Measurements from ENCODE around the gene GGA3.

DNA sequence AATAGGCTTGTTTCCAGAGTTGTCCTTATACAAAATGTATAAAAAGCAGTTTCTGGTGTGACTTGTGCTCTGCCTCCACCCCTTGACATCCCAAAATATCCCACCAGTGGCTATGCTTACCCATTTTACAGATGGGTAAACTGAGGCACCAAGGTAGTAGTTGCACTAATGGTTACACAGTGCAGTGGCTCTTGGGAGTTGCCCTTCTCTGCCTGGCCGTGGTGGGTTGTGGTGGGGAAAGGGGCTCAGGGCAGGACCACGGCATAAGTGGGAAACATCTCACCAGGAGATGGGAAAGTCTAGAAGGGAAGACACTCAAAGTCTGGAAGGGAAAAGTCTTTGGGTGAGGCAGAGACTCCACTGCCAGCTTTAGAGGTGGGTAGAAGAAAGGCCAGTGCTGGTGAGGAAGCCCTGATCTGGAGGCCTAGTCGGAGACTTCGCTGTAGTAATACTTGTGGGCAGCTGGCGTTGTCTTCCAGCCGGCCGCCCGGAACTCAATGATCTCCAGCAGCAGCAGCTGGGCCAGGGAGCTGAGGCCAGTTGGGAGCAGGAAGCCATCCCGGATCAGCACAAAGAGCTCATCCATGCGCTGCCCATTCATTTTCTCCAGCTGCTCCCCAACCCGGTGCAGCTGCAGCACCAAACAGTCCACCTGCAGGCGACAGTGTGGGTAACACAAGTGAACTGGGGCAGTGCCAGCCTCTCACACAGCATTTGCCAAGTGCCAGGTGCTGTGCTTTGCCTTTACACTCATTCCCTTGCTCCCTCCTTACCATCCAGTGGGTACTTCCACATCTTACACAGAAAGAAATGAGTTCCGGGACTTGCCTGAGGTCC is 5.1 kb upstream of the GGA3 start:
- TF ChIP-seq, protein P1, sequence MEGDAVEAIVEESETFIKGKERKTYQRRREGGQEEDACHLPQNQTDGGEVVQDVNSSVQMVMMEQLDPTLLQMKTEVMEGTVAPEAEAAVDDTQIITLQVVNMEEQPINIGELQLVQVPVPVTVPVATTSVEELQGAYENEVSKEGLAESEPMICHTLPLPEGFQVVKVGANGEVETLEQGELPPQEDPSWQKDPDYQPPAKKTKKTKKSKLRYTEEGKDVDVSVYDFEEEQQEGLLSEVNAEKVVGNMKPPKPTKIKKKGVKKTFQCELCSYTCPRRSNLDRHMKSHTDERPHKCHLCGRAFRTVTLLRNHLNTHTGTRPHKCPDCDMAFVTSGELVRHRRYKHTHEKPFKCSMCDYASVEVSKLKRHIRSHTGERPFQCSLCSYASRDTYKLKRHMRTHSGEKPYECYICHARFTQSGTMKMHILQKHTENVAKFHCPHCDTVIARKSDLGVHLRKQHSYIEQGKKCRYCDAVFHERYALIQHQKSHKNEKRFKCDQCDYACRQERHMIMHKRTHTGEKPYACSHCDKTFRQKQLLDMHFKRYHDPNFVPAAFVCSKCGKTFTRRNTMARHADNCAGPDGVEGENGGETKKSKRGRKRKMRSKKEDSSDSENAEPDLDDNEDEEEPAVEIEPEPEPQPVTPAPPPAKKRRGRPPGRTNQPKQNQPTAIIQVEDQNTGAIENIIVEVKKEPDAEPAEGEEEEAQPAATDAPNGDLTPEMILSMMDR (IDR thresholded peaks at IDR 0.05; ENCODE audit: borderline replicate concordance, extremely low read depth, low read length, poor library complexity, severe bottlenecking): no peak
- TF ChIP-seq EZH2 (IDR thresholded peaks at IDR 0.05; ENCODE audit: borderline replicate concordance, low read depth, low read length, severe bottlenecking): no peak
